ENCODE data around the gene GABRA4. TPM values are rescaled to one million over a fixed set of nuclear protein-coding genes. Genes with fewer than 3 reads are reported as not detected.

The GABRA4 gene
- total RNA-seq, 2 experiments from 2014 or later: not detected

GRCh38 chr4:46979726-46980125, 13.7 kb downstream of the GABRA4 start:
- Histone ChIP-seq H3K9me2 (ENCODE audit: insufficient read depth, low read length) (no peaks in the 10 kb centered on the region), H4K20me1 (ENCODE audit: insufficient read depth, low read length) (no peaks in the 10 kb centered on the region), H3K4me1 (ENCODE audit: insufficient read depth, low read length, poor library complexity, severe bottlenecking) (no peaks in the 10 kb centered on the region), H3K36me3 (ENCODE audit: insufficient read depth, low read length) (no peaks in the 10 kb centered on the region), H3K79me2 (ENCODE audit: insufficient read depth, low read depth, low read length) (no peaks in the 10 kb centered on the region), H3K4me3 (ENCODE audit: low read depth, low read length, poor library complexity, severe bottlenecking) (no peak overlapping the region), H3K27ac (ENCODE audit: low read depth, low read length, poor library complexity, severe bottlenecking) (no peak overlapping the region), H3K4me2 (ENCODE audit: low read length) (no peak overlapping the region), H2AFZ (ENCODE audit: low read length) (no peak overlapping the region), H3K9me3 (ENCODE audit: low read length) (no peaks in the 10 kb centered on the region)
- TF ChIP-seq EZH2phosphoT487 (IDR thresholded peaks at IDR 0.05; ENCODE audit: borderline replicate concordance, low read depth, low read length) (no peak), CTCF (conservative IDR thresholded peaks at IDR 0.05; ENCODE audit: low read length) (no peak)
- CTCF ChIA-PET (ENCODE audit: unreplicated experiment): no interaction called here
- intact Hi-C loops (cut with micrococcal nuclease; ENCODE audit: unreplicated experiment): no loop called here
- BruUV-seq (replicated peaks): no TSS peak
- no peak for DNase-seq (ENCODE audit: low spot score)
- POLR2A ChIA-PET: interaction anchor here (0.6 to 1.0 kb wide), 4 partner anchors 10 to 384 kb away, joined by 3 to 6 read pairs (median 4); no protein-coding TSS in a partner anchor

- no TSS peak for BruUV-seq (replicated peaks)
- H3K79me2 ChIP-seq (ENCODE audit: insufficient read depth, low read depth, low read length): no peaks in the 10 kb centered on the region
- H3K4me1 ChIP-seq (ENCODE audit: insufficient read depth, low read length, poor library complexity, severe bottlenecking): no peaks in the 10 kb centered on the region
- H4K20me1 ChIP-seq (ENCODE audit: insufficient read depth, low read length): no peaks in the 10 kb centered on the region
- DNase-seq (ENCODE audit: low spot score): no peak
- no peak overlapping the region for H3K4me3 ChIP-seq (ENCODE audit: low read depth, low read length, poor library complexity, severe bottlenecking)
- TF ChIP-seq EZH2phosphoT487 (IDR thresholded peaks at IDR 0.05; ENCODE audit: borderline replicate concordance, low read depth, low read length) (no peak), CTCF (conservative IDR thresholded peaks at IDR 0.05; ENCODE audit: low read length) (no peak)
- H3K27ac ChIP-seq (ENCODE audit: low read depth, low read length, poor library complexity, severe bottlenecking): no peak overlapping the region
- intact Hi-C loops (cut with micrococcal nuclease; ENCODE audit: unreplicated experiment): no loop called here
- no peak overlapping the region for H3K4me2 ChIP-seq (ENCODE audit: low read length)
- no peaks in the 10 kb centered on the region for H3K9me2 ChIP-seq (ENCODE audit: insufficient read depth, low read length)
- no peaks in the 10 kb centered on the region for H3K36me3 ChIP-seq (ENCODE audit: insufficient read depth, low read length)
- CTCF ChIA-PET (ENCODE audit: unreplicated experiment): no interaction called here
- H3K9me3 ChIP-seq (ENCODE audit: low read length): no peaks in the 10 kb centered on the region
- POLR2A ChIA-PET: interaction anchor here (0.6 to 1.0 kb wide), 2 partner anchors 21 to 383 kb away, joined by 3 to 4 read pairs; no protein-coding TSS in a partner anchor
- no peak overlapping the region for H2AFZ ChIP-seq (ENCODE audit: low read length)
These were observed 14.1 kb downstream of the GABRA4 start for GRCh38 chr4:46979283-46979682.

- no peaks in the 10 kb centered on the region for H3K79me2 ChIP-seq (ENCODE audit: insufficient read depth, low read depth, low read length)
- H3K4me1 ChIP-seq (ENCODE audit: insufficient read depth, low read length, poor library complexity, severe bottlenecking): no peaks in the 10 kb centered on the region
- no TSS peak for BruUV-seq (replicated peaks)
- no peak overlapping the region for H3K4me2 ChIP-seq (ENCODE audit: low read length)
- DNase-seq (ENCODE audit: low spot score): no peak
- no peaks in the 10 kb centered on the region for H3K9me3 ChIP-seq (ENCODE audit: low read length)
- no peaks in the 10 kb centered on the region for H3K9me2 ChIP-seq (ENCODE audit: insufficient read depth, low read length)
- no peak overlapping the region for H2AFZ ChIP-seq (ENCODE audit: low read length)
- intact Hi-C loops (cut with micrococcal nuclease; ENCODE audit: unreplicated experiment): no loop called here
- H3K4me3 ChIP-seq (ENCODE audit: low read depth, low read length, poor library complexity, severe bottlenecking): no peak overlapping the region
- ChIA-PET POLR2A (no interaction called here), CTCF (ENCODE audit: unreplicated experiment) (no interaction called here)
- H4K20me1 ChIP-seq (ENCODE audit: insufficient read depth, low read length): no peaks in the 10 kb centered on the region
- no peak overlapping the region for H3K27ac ChIP-seq (ENCODE audit: low read depth, low read length, poor library complexity, severe bottlenecking)
- H3K36me3 ChIP-seq (ENCODE audit: insufficient read depth, low read length): no peaks in the 10 kb centered on the region
- TF ChIP-seq EZH2phosphoT487 (IDR thresholded peaks at IDR 0.05; ENCODE audit: borderline replicate concordance, low read depth, low read length) (no peak), CTCF (conservative IDR thresholded peaks at IDR 0.05; ENCODE audit: low read length) (no peak)
These were observed 16.1 kb downstream of the GABRA4 start for GRCh38 chr4:46977245-46977644.

Measured in OCI-LY7 (cell line).